Stomach (tissue), 4 donors: ENCODE measurements around the gene WDR20.

Experiments used
- CTCF ChIP-seq, 7 experiments: fragments of 450-650 bp in 4 of 7; fragments of 200-600 bp in 3 of 7; sonication (generic) in 3 of 7; IDR thresholded peaks; one replicate each; pipeline ENCODE4 v1.5.1; 2016 to 2019; ENCODE audit warnings: antibody characterized with exemption in 7 of 7, control low read depth in 2 of 7, mild to moderate bottlenecking in 1 of 7
- EP300 ChIP-seq: sonication (generic); formaldehyde crosslinking; IDR thresholded peaks from one replicate; pipeline ENCODE4 v1.6.1; 2017; ENCODE audit warnings: antibody characterized with exemption
- POLR2A ChIP-seq, 4 donors: fragments of 450-650 bp; IDR thresholded peaks; one replicate each; pipeline ENCODE4 v1.6.1; 2016; ENCODE audit warnings: antibody characterized with exemption in 4 of 4, control low read depth in 2 of 4, mild to moderate bottlenecking in 1 of 4, moderate library complexity in 1 of 4

DNA sequence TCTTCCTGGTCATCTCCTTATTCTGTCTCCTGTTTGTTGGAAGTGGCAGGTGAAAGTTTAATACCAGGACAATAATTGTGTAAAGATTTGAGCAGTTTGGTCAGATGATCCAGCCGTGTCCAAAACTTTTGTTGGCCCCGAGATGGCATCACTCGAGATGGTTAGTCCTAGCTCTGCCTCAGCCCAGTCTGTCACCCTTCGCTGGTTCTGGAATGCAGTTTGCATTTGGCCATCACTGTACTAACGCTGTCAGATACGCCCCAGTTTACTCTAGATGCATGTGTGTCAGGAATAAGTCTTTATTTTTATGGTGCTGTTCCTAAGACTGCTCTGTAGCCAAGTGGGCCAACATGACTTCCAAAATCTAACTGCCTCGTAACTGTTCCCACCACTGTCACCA is 85.7 kb downstream of the WDR20 start:
- TF ChIP-seq CTCF (IDR thresholded peaks at IDR 0.05), result no peak
- no peak for TF ChIP-seq POLR2A (IDR thresholded peaks at IDR 0.05)
- TF ChIP-seq EP300, result no peak
